Lung (tissue), 12 donors: ENCODE measurements around the gene CPN1. TPM values are rescaled to one million over a fixed set of nuclear protein-coding genes. Genes with fewer than 3 reads are reported as not detected.

Experiments used
- ATAC-seq: fragments of 200-7000 bp; cut with Tn5 transposase; one replicate; pipeline ENCODE4 v1.9.1; 2020; ENCODE audit warnings: moderate number of reproducible peaks; ENCODE audit not compliant: insufficient read depth, low FRiP score
- DNase-seq, 3 donors: peaks; one replicate each; pipeline ENCODE4 v3.0.0-alpha.2; 2013 to 2017
- H3K27ac ChIP-seq, 2 donors: one replicate each; pipeline ENCODE4 v1.5.1; 2013; ENCODE audit warnings: mild to moderate bottlenecking in 2 of 2, moderate library complexity in 2 of 2, control low read depth in 1 of 2, inconsistent platforms in 1 of 2, low read depth in 1 of 2, low read length in 1 of 2
- H3K27me3 ChIP-seq, 3 donors: one replicate each; pipeline ENCODE4 v1.5.1; 2013; ENCODE audit warnings: low read length in 2 of 3; ENCODE audit not compliant: control insufficient read depth in 3 of 3, insufficient read depth in 3 of 3
- H3K36me3 ChIP-seq, 4 donors: one replicate each; pipeline ENCODE4 v1.5.1; 2013; ENCODE audit warnings: low read length in 4 of 4, mild to moderate bottlenecking in 1 of 4, moderate library complexity in 1 of 4; ENCODE audit not compliant: control insufficient read depth in 4 of 4, insufficient read depth in 4 of 4
- H3K4me1 ChIP-seq, 5 donors: one replicate each; pipeline ENCODE4 v1.5.1; 2013; ENCODE audit warnings: low read length in 5 of 5, mild to moderate bottlenecking in 2 of 5, moderate library complexity in 1 of 5; ENCODE audit not compliant: control insufficient read depth in 5 of 5, insufficient read depth in 5 of 5
- H3K4me3 ChIP-seq: one replicate; pipeline ENCODE4 v1.5.1; 2013; ENCODE audit warnings: mild to moderate bottlenecking, control low read depth, moderate library complexity
- H3K9ac ChIP-seq, 2 donors: one replicate each; pipeline ENCODE4 v1.5.1; 2013; ENCODE audit warnings: low read length in 2 of 2, control low read depth in 1 of 2; ENCODE audit not compliant: insufficient read depth in 1 of 2
- H3K9me3 ChIP-seq, 4 donors: one replicate each; pipeline ENCODE4 v1.5.1; 2013; ENCODE audit warnings: low read length in 3 of 4, mild to moderate bottlenecking in 1 of 4, moderate library complexity in 1 of 4; ENCODE audit not compliant: control insufficient read depth in 4 of 4, insufficient read depth in 3 of 4
- WGBS, 2 donors: extraction: QIAGEN DNeasy Blood & Tissue Kit; methylation state at CpG; one replicate each; pipeline ENCODE4 v1.1.7; 2013; 5-methylcytosine and 5-hydroxymethylcytosine counted together
- polyA plus RNA-seq, 2 donors: library from polyadenylated mRNA; stranded (reverse); fragments of 200-250 nt; gene quantifications; one replicate each; pipeline ENCODE4 v1.2.1, GENCODE V29; 2013
- total RNA-seq, 2 donors: library from RNA; depleted of rRNA in 1 of 2; stranded (reverse); fragments of >200 nt in 1 of 2; gene quantifications; one replicate each; pipeline ENCODE4 v1.2.1, GENCODE V29; 2014 to 2021
- TF ChIP-seq, protein P1 (sequence below): IDR thresholded peaks from 2 replicates; pipeline ENCODE4 v1.5.1; 2012; ENCODE audit warnings: mild to moderate bottlenecking; ENCODE audit errors: control extremely low read depth, extremely low read depth
- donor health status: control.
- donor health status: control.
- donor health status: Bipolar disorder and iron deficiency.
- donor health status: healthy.
- donor health status: DM: yes; HTN: yes; CAD: no.

The CPN1 gene
- total and polyA plus RNA-seq, 4 donors, result not detected

DNA sequence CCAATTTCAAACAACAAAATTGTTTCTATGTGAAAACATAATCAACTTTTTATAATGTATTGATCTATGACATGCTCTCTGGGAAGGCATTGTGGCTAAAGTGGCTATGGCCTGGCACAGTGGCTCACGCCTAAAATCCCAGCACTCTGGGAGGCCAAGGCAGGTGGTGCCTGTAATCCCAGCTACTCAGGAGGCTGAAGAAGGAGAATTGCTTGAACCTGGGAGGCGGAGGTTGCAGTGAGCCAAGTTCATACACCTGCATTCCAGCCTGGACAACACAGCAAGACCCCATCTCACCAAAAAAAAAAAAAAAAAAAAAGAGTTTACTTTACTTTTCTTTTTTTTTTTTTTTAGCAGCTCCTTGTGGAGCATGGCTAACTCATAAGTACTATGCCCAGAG, 38.9 kb upstream of the CPN1 start:
- Histone ChIP-seq H3K27me3 (no peaks in the 10 kb centered on the region), H3K4me3 (no peak overlapping the region), H3K4me1 (no peaks in the 10 kb centered on the region), H3K9me3 (no peaks in the 10 kb centered on the region), H3K27ac (no peak overlapping the region), H3K36me3 (no peaks in the 10 kb centered on the region), H3K9ac (no peak overlapping the region)
- TF ChIP-seq, protein P1, sequence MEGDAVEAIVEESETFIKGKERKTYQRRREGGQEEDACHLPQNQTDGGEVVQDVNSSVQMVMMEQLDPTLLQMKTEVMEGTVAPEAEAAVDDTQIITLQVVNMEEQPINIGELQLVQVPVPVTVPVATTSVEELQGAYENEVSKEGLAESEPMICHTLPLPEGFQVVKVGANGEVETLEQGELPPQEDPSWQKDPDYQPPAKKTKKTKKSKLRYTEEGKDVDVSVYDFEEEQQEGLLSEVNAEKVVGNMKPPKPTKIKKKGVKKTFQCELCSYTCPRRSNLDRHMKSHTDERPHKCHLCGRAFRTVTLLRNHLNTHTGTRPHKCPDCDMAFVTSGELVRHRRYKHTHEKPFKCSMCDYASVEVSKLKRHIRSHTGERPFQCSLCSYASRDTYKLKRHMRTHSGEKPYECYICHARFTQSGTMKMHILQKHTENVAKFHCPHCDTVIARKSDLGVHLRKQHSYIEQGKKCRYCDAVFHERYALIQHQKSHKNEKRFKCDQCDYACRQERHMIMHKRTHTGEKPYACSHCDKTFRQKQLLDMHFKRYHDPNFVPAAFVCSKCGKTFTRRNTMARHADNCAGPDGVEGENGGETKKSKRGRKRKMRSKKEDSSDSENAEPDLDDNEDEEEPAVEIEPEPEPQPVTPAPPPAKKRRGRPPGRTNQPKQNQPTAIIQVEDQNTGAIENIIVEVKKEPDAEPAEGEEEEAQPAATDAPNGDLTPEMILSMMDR, result no peak
- DNase-seq (no peak), ATAC-seq (no peak)
- 82 to 98% methylated on average over 2 of the region's 2 CpGs for WGBS, 2 donors

DNA sequence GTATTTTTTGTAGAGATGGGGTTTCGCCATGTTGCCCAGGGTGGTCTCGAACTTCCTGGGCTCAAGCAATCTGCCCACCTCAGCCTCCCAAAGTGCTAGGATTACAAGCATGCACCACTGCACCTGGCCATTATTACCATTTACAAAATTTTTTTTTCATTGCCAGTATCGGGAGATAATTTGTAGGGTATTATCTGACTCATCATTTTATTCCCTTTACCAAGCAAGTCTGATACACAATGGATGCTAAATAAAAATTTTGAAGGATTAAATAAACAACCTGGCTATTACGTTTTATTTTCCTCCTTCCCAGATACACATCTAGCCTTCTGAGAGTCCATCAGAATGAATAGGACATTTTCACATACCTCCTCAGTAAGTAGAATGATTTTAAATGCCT, 38.1 kb upstream of the CPN1 start:
- no peaks in the 10 kb centered on the region for H3K27me3 ChIP-seq

DNA sequence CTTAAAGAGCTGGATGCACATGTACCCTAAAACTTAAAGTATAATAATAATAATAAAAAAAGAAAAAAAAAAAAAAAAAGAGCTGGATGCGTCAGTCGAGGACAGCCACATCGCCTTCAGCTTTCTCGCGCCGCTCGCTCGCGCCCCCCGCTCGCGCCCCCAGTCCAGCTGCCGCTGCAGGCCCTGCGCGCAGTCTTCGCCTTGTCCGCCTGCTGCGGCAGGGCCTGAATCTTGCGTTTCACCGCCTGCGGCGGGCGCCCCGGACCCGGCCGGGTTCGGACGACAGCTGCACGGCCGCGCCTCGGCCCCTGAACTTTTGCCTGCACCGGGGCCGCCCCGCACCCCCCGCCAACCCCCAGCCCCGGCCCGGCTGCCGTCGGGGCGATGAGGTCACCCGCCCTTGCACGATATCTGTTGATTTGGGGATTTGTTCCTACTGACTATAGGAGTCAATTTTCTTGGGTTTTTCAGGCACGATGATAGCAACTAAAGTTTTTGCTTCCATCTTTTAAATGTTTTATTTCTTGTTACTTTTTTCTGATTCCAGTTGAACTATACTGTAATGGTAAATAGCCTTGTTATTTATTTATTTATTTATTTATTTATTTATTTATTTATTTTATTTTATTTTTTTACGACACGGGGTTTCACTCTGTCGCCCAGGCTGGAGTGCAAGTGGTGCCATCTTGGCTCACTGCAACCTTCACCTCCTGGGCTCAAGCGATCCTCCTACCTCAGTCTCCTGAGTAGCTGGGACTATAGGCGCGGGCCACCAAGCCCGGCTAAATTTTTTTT, 33.5 kb upstream of the CPN1 start:
- H3K27me3 ChIP-seq, result no peaks in the 10 kb centered on the region
- 22 to 30% methylated on average over 47 to 51 of the region's 51 CpGs for WGBS, 2 donors
- peaks cover 0 to 2% (median 0%) of the 10 kb centered on the region in 4 donors for H3K9me3 ChIP-seq
- DNase-seq, result peak; percentile 45 to 53 (median 48)
- no peak overlapping the region for H3K4me3 ChIP-seq
- TF ChIP-seq, protein P1, result no peak
- no peak for ATAC-seq
- no peak overlapping the region for H3K27ac ChIP-seq
- H3K9ac ChIP-seq, result no peak overlapping the region
- no peaks in the 10 kb centered on the region for H3K36me3 ChIP-seq
- no peaks in the 10 kb centered on the region for H3K4me1 ChIP-seq

More for the DNA sequence above, 38.1 kb upstream of the CPN1 start:
- H3K9ac ChIP-seq, result no peak overlapping the region
- H3K36me3 ChIP-seq, result no peaks in the 10 kb centered on the region
- no peak for DNase-seq
- WGBS, 2 donors, result 87% methylated on average over 4 of the region's 4 CpGs
- H3K4me1 ChIP-seq, result no peaks in the 10 kb centered on the region
- H3K4me3 ChIP-seq, result no peak overlapping the region
- peaks cover 0 to 2% (median 0%) of the 10 kb centered on the region in 4 donors for H3K9me3 ChIP-seq
- no peak for ATAC-seq
- no peak overlapping the region for H3K27ac ChIP-seq
- TF ChIP-seq, protein P1, result no peak
